SK-N-DZ (cell line): ENCODE measurements around the gene RIMBP2.
"Not testable (repeated sequence)": the region's sequence is repeated elsewhere in the genome, so short reads cannot be mapped to it uniquely, and the experiment has no call there.

Experiments
- DNase-seq: peaks from one replicate; pipeline ENCODE4 v3.0.0-alpha.2; 2015; ENCODE audit warnings: low spot score

Gene RIMBP2

DNA sequence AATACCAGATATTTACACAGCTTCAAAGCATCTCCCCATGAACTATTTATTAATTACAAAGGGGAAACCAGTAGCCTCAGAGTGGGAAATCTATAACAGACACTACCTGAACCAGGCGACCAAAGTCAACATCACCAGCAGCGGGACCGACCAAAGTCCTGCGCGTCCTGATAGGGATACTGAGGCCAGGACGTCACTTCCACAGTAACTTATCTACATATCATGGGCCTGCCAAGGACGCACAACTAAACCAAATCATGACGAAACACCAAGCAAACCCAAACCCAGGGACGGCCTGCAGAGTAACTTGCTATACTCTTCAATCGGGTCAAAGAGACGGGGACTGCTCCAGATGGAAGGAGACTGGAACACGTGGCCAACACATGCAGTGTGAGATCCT lies 26.0 kb upstream of the RIMBP2 start:
- no peak for DNase-seq

DNA sequence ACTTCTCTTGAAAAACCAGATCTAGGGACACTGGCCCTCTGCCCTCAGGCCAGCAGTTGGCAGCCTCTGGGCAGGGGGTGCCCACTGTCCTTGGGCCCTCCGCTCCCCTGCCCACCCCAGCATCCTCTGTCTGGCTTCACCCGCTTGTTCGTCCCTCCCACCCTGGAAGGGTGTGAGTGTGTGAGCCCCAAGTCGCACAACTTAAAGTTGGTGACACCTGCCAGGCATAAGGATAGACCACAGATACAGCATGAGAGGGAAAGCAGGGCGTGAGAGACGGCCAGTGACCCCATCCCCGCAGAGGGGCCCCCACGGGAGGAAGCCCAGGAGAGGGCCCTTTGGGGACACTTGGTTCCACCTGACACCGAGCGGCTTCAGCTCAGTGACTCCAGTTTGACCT lies 23.5 kb upstream of the RIMBP2 start:
- DNase-seq: no peak

DNA sequence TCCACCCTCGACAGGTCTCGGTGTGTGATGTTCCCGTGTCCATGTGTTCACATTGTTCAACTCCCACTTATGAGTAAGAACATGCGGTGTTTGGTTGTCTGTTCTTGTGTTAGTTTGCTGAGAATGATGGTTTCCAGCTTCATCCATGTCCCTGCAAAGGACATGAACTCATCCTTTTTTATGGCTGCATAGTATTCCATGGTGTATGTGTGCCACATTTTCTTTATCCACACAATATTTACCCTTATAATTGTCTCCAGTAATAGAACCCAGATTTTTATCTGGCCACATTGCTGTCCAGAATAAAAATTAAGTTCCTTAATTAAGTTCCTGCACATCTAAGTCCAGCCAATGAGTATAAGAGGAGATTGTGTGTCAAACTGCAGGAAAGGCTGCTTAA lies 22.3 kb upstream of the RIMBP2 start:
- not testable (repeated sequence) for DNase-seq

DNA sequence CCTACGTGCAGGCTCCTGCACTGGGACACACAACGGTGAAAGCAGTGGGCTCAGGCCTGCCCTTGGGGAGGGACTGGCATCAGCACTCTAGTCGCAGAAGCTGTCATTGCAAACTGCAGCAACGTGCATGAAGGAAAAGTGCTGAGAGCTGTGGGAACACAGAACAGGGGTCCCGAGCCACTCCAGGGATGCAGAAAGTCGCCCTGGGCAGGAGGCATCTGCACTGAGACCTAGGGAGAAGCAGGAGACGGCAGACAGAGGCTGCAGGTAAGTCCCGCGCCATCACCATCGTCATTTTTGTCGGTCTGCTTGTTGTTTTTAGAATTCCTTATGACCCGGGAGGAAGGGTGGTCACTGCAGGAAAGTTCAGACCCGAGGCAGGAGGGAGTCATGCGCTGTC lies 21.6 kb upstream of the RIMBP2 start:
- no peak for DNase-seq

- no peak for DNase-seq
These were observed 13.2 kb upstream of the RIMBP2 start for GRCh38 chr12:130729344-130729743.

DNA sequence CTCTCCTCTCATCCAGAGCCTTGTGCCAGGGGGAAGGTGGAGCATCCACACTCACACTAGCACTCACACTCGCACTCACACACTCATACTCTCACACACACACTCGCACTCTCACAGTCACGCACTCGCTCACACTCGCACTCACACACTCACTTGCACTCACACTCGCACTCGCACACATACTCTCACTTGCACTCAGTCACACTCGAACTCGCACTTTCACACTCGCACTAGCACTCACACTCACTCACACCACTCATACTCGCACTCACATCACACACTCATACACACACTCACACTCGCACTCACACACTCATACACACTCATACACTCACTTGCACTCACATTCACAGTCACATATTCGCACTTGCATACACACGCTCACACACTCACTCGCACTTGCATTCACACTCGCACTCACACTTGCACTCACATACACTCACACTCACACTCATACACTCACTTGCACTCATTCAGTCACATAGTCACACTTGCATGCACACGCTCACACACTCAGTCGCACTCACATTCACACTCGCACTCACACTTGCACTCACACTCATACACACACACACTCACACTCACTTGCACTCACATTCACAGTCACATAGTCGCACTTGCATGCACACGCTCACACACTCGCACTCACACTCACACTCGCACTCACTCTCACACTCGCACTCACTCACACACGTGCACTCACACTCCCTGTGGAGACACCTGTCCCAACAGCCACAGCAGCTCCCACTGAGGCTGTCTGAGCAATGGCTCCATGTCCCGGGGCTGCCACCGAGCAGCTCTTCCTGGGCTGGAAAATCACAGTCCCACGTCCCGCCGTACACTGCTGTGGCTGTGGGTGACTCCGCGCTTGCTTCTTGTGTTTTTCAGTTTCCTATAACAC lies 12.3 kb upstream of the RIMBP2 start:
- no peak for DNase-seq

- DNase-seq: no peak
These were observed 3.3 kb upstream of the RIMBP2 start for GRCh38 chr12:130719263-130719859.

DNA sequence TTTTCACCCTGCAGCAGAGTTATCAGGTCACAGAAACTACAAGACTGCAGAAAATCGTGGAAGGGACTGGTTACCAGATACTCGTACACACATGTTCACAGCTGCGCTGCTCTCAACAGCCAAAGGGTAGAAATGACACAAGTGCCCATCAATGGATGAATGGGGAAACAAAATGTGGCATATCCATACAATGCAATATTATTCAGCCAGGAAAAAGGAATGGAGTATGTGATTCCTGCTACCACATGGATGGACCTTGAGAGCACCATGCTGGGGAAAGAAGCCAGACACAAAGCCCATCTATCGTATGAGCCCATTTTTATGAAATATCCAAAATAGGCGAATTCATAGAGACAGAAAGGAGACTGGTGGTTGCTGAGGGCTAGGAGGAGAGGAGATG lies 1.7 kb upstream of the RIMBP2 start:
- no peak for DNase-seq

GRCh38 chr12:130716969-130717366 lies 869 bp upstream of the RIMBP2 start:
- no peak for DNase-seq

DNA sequence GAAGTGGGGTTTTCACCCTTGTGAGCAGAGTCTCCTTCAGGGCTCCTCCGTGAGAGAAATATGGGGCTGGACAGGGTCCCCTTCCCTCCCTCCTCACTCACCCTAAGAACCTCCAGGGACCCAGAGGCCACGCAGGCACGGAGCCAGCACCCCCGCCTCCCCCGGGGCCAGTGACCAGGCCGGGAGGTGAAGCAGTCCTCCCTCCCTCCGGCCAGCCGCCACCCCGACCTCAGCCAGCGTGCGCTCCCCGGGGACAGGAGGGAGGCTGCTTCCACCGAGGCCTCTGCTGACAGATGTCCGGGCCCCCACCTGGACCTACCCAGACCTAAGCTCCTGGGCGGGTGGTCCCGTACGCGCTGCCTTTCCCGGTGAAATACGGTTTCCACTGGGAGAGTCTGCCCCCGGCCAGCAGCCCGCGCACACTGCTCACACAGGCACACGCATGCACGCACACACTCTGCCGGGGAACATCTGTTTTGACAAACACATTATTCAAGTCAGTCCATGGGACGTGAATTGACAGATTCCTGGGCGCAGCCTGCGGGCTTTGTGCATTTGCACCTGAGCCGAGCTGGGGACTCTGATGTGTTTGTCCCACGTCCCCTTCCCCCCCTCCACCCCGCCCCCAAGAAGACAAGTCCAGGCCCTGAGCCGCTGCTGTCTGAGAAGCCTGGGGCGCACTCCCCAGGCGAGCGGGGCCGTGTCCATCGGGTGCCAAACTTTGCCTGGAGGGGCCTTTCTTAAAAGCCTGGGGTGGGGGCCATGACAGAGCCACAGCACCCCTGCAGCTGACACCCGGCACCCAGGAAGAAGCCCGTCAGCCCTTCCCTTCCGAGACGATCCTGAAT lies 725 bp downstream of the RIMBP2 start:
- DNase-seq: peak; percentile 53

GRCh38 chr12:130714591-130715149 lies 1.4 kb downstream of the RIMBP2 start:
- peak; percentile 41 for DNase-seq

DNA sequence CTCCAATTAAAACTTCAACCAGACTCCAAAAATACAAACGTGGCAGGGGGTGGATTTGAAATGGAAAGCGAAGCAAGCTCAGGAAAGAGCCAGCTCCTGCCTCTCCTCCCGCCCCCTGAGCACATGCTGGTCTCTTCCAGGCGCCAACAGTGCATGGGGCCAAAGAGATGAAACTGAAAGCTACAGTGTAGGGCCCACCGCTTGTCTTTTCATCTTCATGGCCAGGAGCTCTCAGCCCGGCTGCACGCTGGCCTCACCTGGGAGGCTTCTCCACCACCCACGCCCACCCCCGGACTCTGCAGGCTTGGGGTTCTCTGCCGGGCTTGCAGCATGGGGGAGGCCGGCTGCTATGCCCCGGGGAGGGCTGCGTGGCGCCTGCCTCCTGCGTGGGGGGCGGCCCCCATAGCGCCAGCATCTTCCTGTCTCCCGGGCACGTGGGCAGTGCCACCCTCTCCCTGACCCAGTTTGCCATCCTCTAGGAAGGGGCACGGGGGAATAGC lies 2.0 kb downstream of the RIMBP2 start:
- peak; percentile 45 for DNase-seq

- peak; percentile 65 for DNase-seq
These were observed 2.5 kb downstream of the RIMBP2 start for GRCh38 chr12:130713581-130713991.

DNA sequence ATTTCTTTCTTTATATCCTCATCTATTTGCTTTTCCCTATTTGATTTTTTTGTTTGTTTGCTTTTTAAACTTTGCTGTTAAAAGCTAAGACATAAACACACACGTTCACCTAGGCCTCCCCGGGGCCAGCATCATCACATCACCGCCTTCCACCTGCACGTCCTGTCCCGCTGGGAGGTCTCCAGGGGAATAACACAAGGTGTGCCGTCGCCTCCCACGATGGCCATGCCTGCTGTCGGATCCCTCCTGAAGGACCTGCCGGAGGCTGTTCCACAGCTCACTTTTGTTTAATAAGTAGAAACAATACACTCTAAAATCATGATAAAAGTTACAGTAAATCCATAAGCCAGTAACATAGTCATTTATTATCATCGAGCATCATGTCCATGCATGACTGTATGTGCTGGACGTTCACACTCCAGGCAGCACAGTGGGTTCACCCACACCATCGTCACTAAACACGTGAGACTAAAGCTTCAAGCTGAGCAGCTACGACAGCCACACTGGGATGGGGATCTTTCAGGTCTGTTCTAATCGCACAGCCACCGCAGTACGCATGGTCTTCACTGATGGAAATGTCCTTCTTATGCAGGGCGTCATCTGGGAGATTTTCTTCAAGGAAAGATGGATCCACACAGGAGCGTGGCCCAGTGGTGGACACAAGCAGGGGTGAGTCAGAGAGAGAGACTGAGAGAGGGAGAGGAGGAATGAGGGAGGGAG lies 3.6 kb downstream of the RIMBP2 start:
- DNase-seq: no peak

DNA sequence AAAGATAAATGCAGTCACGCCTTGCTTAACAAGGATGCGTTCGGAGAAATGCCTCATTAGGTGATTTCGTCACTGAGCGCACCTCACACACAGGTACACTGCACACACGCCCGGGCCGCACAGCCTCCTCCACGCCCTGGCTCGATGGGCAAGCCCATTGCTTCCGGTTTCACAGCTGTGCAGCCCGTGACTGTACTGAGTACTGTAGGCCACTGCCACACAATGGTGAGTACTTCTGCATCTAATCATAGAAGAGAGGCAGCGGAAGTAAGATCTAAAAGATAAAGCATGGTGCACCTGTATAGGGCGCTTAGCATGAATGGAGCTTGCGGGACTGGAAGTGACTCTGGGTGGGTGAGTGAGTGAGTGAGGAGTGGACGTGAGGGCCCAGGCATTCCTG lies 4.3 kb downstream of the RIMBP2 start:
- peak; percentile 48 for DNase-seq

- no peak for DNase-seq
These were observed 5.4 kb downstream of the RIMBP2 start for GRCh38 chr12:130710733-130711080.

DNA sequence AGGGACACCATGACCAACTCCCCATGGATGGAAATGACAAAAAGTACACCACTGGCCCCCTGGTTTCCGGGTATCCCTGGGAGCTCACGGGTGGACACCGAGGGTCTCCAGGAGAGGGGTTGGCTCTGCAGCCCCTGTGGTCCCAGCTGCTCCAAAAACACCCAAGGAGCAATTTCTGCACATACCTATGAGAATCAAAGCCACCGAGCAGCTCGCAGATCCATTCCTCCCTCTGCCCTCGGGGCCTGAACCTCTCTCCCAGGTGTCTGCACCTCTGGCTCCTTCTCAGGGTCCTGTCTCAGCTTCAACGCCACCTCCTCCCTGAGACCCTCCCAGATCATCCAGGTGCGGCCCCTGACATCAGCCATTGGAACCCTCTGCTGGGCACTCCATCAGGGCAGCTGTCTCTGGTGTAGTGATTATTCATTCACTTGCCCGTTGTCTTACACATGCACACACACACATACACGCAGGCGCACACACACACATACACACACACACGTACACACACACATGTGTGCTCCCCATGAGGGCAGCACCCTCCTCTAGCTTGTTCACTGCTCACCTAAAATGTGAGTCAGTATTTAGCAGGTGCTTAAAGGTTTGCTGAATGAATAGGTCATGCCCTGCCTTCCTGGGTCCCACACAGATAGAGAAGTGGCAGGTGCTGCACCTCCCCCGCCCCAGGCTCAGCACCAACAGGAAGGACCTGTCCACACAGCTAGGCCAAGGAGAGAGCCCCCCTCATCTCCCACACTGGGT lies 5.9 kb downstream of the RIMBP2 start:
- no peak for DNase-seq

GRCh38 chr12:130709151-130709970 lies 6.7 kb downstream of the RIMBP2 start:
- no peak for DNase-seq

- DNase-seq: no peak
These were observed 7.5 kb downstream of the RIMBP2 start for GRCh38 chr12:130708648-130709047.

GRCh38 chr12:130707571-130707891 lies 8.6 kb downstream of the RIMBP2 start:
- no peak for DNase-seq
